ENCODE results near the gene AZIN2.

DNA sequence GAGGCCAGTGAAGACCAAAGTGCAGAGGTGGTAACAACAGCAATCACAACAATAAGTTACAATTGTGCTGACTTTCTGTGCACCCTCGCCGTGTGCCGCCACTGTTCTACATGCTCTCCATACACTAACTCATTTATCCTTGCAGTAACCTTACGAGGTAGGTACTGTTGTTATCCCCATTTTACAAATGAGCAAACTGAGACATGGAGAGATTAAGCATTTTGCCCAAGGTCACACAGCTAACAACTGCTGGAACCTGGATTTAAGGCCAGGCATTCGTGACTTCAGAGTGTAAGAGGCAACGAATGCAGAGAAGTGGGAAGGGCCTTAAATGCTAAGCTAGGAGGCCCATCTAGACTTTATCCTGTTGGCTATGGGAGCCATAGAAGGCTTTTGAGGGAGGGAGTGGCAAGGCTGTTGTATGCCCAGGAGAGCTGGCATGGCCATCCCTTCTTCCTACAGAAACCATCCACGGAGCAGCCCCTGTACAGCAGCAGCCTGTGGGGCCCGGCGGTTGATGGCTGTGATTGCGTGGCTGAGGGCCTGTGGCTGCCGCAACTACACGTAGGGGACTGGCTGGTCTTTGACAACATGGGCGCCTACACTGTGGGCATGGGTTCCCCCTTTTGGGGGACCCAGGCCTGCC, 36.6 kb downstream of the AZIN2 start:
- no peak for TF ChIP-seq POLR2A (IDR thresholded peaks at IDR 0.05; ENCODE audit: low read depth, low read length)
- no peak for TF ChIP-seq CTCF (IDR thresholded peaks at IDR 0.05; ENCODE audit: extremely low read depth in 1 of 2, insufficient read depth in 1 of 2, low read depth in 1 of 2, low read length in 2 of 2)
- TF ChIP-seq EZH2 (IDR thresholded peaks at IDR 0.05; ENCODE audit: borderline replicate concordance, low read depth, low read length, severe bottlenecking): no peak
- TF ChIP-seq MYC (IDR thresholded peaks at IDR 0.05; ENCODE audit: low read depth, low read length): no peak
- TF ChIP-seq JUN (IDR thresholded peaks at IDR 0.05; ENCODE audit: borderline replicate concordance, insufficient read depth, insufficient read length, low read depth): no peak
- no peak for TF ChIP-seq GATA2 (IDR thresholded peaks at IDR 0.05; ENCODE audit: insufficient read depth, insufficient read length, low read depth, low read length)
- TF ChIP-seq, protein P1, sequence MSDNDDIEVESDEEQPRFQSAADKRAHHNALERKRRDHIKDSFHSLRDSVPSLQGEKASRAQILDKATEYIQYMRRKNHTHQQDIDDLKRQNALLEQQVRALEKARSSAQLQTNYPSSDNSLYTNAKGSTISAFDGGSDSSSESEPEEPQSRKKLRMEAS (IDR thresholded peaks at IDR 0.05; ENCODE audit: insufficient read depth, insufficient read length): no peak
- TF ChIP-seq POLR2AphosphoS5 (IDR thresholded peaks at IDR 0.05; ENCODE audit: insufficient read depth, low read depth, low read length): no peak
